GM18502 (cell line): ENCODE results near the gene FRK.
"Not testable (repeated sequence)": the region's sequence is repeated elsewhere in the genome, so short reads cannot be mapped to it uniquely, and the experiment has no call there.

Source experiments
- ATAC-seq: cut with Tn5 transposase; IDR thresholded peaks from one replicate; pipeline ENCODE4 v1.9.1; 2021; ENCODE audit warnings: mild to moderate bottlenecking; ENCODE audit not compliant: unreplicated experiment, poor library complexity

The FRK gene

DNA sequence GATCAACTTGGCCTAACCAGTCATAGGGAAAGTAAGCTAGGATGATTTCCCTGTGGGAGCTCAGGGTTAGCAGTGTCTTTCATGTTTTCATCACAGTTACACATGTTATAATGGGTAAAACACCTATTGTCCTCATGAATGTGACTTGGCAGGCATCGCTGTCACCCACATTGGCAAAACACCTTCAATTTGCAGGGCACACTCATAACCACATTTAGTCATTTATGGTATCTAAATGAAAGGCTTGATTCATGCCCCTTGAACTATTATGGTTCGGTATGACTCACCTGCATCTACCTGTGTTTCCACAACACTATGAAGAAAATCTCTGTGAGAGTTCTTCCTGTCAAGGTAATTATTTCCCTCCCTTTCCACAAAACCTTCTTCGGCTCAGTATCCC lies 49.2 kb downstream of the FRK start:
- peak; percentile 70 for ATAC-seq

DNA sequence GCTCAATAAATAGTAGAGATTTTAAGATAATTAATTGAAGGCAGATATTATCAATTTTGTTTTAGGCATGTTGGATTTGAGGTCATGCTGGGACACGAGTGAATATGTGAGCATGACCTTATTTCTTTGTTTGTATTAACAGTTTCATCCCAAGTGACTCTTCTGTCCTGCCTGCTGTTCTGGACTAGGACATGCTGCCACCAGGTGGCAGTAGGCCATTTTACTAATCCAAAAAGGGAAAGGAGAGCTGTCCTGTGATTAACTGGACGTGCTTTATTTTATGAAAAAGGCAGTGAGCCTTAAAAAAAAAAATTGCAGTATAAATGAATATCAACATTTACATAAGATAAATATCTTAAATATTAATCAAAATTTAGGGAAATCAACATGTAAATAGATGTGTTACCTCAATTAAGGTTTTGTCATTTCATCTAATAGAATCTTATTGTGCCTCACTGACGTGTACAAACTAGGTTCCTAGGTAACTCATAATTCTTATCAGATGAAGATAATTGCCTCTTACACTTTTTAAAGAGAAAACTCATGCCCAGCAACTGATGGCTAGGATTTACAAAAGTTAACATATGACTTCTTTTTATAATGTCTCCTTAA lies 49.8 kb downstream of the FRK start:
- ATAC-seq, result peak; percentile 43

DNA sequence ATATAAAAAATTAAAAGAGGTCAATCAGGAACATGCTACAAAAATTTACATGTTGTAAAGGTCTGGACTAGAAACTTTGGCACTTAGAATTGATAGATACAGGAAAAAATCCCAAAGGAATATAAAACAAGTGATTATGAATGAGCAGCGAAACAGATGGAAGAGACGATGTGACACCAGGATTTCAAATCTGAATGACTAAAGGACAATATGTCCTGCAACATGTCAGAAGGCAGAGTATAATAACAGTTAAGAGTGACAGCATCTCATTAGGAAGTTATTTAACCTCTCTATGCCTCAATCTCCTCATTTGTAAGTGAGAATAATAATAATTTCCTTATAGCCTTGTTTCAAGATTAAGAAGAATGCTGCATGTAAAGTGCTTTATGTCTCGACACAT lies 50.3 kb downstream of the FRK start:
- no peak for ATAC-seq

DNA sequence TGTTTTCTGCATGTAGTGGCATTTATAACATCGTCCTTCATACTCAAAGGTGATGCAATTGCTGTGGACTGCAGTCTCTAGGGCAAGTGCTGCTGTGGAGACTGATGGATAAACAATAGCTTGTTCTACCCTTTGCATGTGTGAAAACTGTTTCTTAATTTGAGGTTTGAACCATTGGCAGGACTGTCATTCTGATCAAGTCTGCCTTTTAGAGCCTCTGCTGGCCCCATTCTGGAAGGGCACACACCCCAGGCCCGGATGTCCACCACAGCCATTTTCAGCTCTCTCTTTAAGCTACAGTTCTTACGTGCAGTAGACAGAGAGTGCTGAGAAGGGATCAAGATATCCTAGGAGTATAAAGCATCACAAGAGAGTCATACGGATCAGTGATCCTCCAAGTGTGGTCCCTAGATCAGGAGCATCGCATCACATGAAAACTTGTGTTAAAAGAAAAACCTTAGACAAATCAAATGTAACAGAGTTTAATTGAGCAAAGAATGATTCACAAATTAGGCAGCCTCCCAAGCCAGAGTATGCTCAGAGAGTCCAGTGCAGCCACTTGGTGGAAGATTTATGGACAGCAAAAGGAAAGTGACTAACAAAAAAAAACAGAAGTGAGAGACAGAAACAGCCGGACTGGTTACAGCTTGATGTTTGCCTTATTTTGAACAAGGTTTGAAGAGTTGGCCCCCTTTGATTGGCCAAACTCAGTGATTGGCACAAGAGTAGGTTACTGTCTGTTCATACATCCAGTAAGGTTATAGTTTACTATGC lies 52.0 kb downstream of the FRK start:
- peak; percentile 62 for ATAC-seq

DNA sequence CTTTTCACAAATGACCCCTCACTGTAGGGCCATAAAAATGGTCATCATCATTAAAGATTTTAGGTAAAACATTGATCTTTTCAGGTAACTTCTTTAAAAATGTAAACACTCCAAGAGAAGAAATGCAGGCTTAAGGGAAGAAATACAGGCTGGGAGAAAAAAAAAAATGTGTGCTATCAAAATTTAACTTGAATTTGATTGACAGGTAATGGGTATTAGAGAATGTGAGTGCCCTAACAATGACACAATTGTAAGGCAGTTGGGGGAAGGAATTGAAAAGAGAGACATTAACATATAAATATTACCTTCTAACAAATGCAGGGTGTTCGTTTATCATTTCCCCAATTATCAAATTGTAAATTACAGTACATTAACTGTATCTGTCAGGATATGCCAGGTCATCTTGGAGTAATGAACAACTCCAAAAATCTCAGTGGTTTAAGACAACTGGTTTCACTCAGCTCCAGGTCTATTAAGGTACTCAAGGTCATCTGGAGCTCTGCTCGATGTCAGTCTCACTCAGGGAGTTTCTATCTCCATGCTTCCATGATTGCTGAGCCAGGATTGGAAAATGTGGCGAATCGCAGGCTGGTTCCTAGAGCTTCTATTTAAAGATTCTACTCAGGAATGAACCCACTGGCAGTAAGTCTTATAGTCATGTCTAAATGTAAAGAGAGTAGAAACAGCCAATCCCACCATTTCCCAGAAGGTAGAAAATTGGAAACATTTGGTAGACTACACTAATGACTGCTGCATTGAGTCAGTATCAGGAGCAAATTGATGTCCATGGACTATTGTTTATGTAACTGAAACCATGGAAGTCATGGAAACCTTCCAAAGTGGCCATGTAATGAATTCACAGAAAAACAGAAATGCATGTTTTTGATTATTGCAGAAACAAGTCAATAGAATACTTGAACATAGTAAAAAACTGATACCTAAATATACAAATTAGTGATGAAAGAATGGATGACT lies 55.6 kb downstream of the FRK start:
- no peak for ATAC-seq

GRCh38 chr6:116003668-116004067 lies 57.0 kb downstream of the FRK start:
- peak; percentile 88 for ATAC-seq

DNA sequence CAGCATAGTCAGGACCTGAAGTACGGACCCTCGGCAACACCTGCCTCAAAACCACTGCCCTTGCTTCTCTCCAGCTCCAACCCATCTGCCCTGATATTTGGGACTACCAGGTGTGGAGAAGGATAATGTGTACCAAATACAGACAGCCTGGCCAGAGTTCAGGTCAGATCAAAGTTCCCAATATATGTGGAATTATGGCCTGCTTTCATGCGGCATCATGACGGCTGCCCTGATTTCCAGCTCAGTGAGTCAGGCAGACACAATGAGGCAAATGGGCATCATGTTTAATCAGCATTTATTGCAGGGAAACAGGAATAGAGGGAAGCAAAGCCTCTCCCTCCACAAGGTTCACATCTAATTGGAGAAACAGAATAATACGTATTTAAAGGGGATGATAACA lies 57.9 kb downstream of the FRK start:
- no peak for ATAC-seq

GRCh38 chr6:115999235-115999634 lies 61.5 kb downstream of the FRK start:
- ATAC-seq, result no peak

DNA sequence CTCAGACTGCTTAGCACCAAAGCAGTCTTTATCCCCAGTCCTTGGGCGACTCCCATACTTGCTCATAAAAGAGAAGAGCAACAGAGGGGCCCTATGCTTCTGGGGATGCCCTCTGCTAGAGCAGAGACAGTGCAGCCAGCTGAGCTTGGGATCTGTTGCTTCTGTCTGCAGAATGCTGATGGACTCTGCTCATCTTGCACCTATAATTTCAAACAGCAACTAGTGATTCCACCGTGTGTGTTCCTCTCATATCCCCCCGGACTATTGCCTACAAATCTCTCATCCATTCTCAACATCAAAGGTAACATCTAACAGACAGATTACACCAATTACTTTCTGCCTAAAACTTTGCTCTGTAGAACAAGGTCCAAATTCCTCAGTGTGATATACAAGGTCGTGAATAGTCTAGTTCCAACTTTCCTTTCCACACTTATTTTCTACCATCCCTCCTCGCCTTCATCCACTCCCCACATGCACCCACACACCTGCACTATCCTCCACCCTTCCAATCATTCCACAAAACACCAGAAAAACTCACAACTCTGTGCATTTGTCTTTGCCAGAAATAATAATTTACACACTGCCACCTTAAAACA lies 62.6 kb downstream of the FRK start:
- no peak for ATAC-seq

DNA sequence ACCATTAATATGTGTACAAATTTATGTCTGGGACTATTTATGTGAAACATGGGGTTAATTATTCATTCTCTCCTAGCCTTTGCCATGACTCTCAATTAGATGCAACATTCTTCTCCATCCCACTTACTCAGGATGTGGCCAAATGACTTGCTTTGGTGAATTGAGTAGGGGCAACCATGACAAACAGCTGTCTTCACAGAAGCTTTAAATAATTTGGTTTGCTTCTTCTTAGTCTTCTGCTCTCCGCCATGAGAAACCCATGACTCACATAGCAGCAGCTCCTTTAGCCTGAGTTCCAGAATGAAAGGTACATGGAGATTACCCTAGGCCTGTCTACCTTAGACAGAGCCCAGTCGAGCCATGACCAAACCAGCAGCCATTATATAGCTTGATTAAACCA lies 74.7 kb downstream of the FRK start:
- no peak for ATAC-seq

DNA sequence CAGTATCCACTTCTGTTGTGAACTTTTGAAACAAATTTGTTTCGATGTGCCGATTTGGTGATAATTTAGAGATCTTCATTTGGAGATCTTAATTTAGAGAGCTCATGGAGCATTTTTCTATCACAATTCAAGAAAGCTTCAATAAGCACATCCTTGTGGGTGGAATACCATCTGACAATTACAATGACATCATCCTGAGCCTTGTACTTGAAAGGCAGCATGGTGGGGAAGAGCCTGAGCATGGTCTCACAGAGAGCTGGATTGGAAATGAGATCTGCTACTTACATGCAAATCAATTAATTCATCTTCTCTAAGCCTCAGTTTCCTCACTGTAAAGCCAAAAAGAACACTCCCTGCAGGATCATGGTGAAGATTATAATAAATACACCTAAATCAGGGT lies 75.9 kb downstream of the FRK start:
- no peak for ATAC-seq

- no peak for ATAC-seq
These were observed 76.7 kb downstream of the FRK start for GRCh38 chr6:115983998-115984397.

GRCh38 chr6:115982453-115982852 lies 78.2 kb downstream of the FRK start:
- ATAC-seq, result no peak

DNA sequence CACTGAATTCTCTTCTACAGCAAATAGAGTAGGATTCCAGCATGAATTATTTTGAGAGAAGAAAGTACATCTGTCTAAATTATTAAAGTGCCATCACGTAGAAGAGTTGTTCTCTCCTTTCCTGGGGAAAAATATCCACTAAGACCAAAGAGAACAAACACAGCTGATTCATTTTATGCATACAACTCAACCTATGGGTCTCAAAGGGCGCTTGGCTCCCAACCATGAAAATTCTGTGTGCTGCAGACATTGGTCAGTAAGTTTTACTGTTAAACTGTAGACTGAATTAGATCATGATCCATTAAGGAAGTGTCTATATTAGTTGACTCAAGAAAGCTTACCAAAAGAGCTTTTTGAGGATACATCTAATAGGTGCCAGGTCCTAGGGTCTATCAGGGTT lies 83.5 kb downstream of the FRK start:
- no peak for ATAC-seq

- ATAC-seq, result no peak
These were observed 84.3 kb downstream of the FRK start for GRCh38 chr6:115976321-115976870.

- no peak for ATAC-seq
These were observed 88.0 kb downstream of the FRK start for GRCh38 chr6:115972679-115973078.

DNA sequence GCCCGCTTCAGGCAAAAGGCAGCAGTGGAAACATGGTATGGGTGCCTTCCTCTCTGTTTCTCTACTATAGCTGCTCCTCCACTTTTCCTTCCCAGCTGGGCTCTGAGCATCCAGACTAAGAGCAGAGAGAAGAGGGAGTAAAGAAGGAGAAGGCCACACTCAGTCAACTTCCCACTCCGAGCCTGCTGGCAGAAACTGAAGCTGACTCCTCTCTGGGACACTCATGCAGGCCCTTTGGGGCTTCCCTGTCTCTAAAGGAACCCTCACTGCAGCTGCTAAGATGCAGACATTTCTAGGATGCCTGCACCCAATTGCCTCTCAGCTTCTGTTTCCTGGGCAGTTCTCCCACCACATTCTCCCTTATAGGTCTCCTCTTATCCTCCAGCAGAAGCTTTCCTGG lies 88.9 kb downstream of the FRK start:
- no peak for ATAC-seq

DNA sequence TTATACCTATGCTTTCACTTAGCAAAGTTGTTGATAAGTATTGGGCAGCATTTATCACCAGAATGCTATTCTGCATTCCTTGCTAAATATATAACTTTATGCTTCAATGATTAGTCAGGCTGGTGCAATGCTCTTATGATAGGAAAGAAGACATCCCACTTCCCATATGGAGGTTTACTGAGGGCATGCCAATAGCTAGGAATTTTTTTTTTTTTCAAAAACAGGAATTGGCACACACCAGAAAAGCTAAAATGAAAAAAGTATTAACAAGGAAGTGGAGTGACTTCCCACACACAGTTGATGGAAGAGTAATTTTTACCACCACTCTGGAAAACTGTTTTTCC lies 90.8 kb downstream of the FRK start:
- ATAC-seq, result no peak

DNA sequence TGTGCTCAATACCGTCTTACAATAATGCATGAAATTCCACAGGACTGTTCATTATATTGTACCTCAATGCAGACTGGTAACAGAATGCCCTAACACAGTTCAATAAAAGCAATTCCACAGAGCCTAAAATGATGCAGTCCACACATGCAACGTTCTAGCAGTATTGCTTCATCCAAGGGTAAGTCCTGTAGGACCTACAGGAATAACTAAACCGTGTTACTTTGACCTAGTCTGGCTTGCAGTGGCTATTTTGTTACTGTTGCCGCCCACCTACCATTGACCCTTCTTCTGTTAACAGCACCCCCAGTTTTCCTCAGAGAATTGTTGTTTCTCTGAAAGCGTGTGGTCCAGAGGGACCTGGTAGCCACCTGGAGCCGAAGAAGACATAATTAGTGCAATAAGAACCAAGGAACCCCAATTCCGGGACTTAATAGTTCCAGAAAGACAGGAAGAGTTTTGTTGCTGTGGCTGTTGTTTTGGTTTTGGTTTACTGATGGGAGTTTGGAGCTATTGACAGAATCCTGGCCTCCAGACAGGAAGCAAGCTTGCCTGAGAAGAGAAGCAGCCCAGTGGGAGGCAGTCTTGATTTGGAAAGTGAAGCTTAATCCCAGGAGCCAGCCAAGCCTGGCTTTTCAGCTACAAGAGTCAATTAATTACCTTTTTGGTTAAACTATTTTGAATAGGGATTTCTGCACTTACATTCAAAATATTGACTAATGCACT lies 91.3 kb downstream of the FRK start:
- no peak for ATAC-seq

GRCh38 chr6:115960286-115960685 lies 100.4 kb downstream of the FRK start:
- ATAC-seq, result not testable (repeated sequence)
